HuH-7 (cell line): ENCODE data around the gene ACP5.
"Not testable (repeated sequence)": the region's sequence is repeated elsewhere in the genome, so short reads cannot be mapped to it uniquely, and the experiment has no call there.

Experiments used
- DNase-seq: peaks from one replicate; pipeline ENCODE4 v3.0.0; 2011; ENCODE audit warnings: low spot score

Gene ACP5

GRCh38 chr19:11578258-11579142 lies 1.1 kb upstream of the ACP5 start:
- DNase-seq, result no peak

GRCh38 chr19:11576227-11576626 lies 1.2 kb downstream of the ACP5 start:
- DNase-seq, result no peak

- no peak for DNase-seq
Measured at GRCh38 chr19:11574689-11575088, 2.8 kb downstream of the ACP5 start.

- DNase-seq, result not testable (repeated sequence)
Measured at GRCh38 chr19:11573763-11574162, 3.7 kb downstream of the ACP5 start.

- DNase-seq, result not testable (repeated sequence)
Measured at GRCh38 chr19:11573354-11573753, 4.1 kb downstream of the ACP5 start.

GRCh38 chr19:11570039-11570462 lies 7.4 kb downstream of the ACP5 start:
- DNase-seq, result no peak

GRCh38 chr19:11566164-11566563 lies 11.3 kb downstream of the ACP5 start:
- no peak for DNase-seq

- DNase-seq, result not testable (repeated sequence)
Measured at GRCh38 chr19:11565649-11565980, 11.8 kb downstream of the ACP5 start.

- DNase-seq, result not testable (repeated sequence)
Measured at GRCh38 chr19:11564082-11564807, 13.2 kb downstream of the ACP5 start.

GRCh38 chr19:11563532-11563931 lies 13.9 kb downstream of the ACP5 start:
- no peak for DNase-seq

GRCh38 chr19:11560404-11561051 lies 16.9 kb downstream of the ACP5 start:
- no peak for DNase-seq

- peak; percentile 97 for DNase-seq
Measured at GRCh38 chr19:11558881-11559828, 18.3 kb downstream of the ACP5 start, which contains the start of gene ELOF1. TSS of gene ELOF1 (minus strand) at chr19:11559230. CDS start at chr19:11554347, 4,883 bp downstream.

GRCh38 chr19:11556634-11557420 lies 20.6 kb downstream of the ACP5 start:
- DNase-seq, result no peak

GRCh38 chr19:11555246-11555645 lies 22.2 kb downstream of the ACP5 start:
- no peak for DNase-seq

- DNase-seq, result no peak
Measured at GRCh38 chr19:11554160-11554559, 23.3 kb downstream of the ACP5 start.

GRCh38 chr19:11552666-11553372 lies 24.6 kb downstream of the ACP5 start:
- DNase-seq, result no peak

- no peak for DNase-seq
Measured at GRCh38 chr19:11551603-11552235, 25.7 kb downstream of the ACP5 start.

- no peak for DNase-seq
Measured at GRCh38 chr19:11550265-11550664, 27.2 kb downstream of the ACP5 start.

GRCh38 chr19:11549386-11549953 lies 28.0 kb downstream of the ACP5 start:
- no peak for DNase-seq
